ENCODE measurements around the gene COA1. TPM values are rescaled to one million over a fixed set of nuclear protein-coding genes. Genes with fewer than 3 reads are reported as not detected.
"Not testable (repeated sequence)": the region's sequence is repeated elsewhere in the genome, so short reads cannot be mapped to it uniquely, and the experiment has no call there.

Gene COA1
- total RNA-seq: 10 to 100 TPM; 34.0 to 84.2 (median 54.4) TPM

GRCh38 chr7:43729214-43729923, at the start of gene COA1:
Gene COA1, minus strand, starts transcription at chr7:43729523. Its CDS starts 80,909 bp downstream, at chr7:43648614.
- Histone ChIP-seq H3K27ac (peak within 1 kb of the TSS; percentile 76 to 80 (median 78)), H3K27me3 (no peaks in the 10 kb centered on the region), H3K4me3 (peak within 1 kb of the TSS; percentile 63 to 87 (median 76)), H3K4me1 (peaks cover 0 to 22% (median 2%) of the 10 kb centered on the region in 4 donors), H3K9me3 (no peaks in the 10 kb centered on the region), H3K36me3 (no peaks in the 10 kb centered on the region)
- peak; percentile 78 to 92 (median 88) for DNase-seq
- TF ChIP-seq CTCF (IDR thresholded peaks at IDR 0.05) (peak in 3 of 6 experiments; percentile 21 to 36 (median 30)), POLR2A (IDR thresholded peaks at IDR 0.05) (peak in 1 of 2 donors; percentile 26)

GRCh38 chr7:43778293-43779044, 49.1 kb upstream of the COA1 start:
- H3K4me3 ChIP-seq: peak overlapping the region in 1 of 4 donors; percentile 8
- not testable (repeated sequence) for H3K27me3 ChIP-seq, H3K36me3 ChIP-seq, DNase-seq, H3K9me3 ChIP-seq
- H3K27ac ChIP-seq: peak overlapping the region in 1 of 4 donors; percentile 45
- peak in 1 of 6 experiments; percentile 6 for TF ChIP-seq CTCF (IDR thresholded peaks at IDR 0.05)
- H3K4me1 ChIP-seq: peaks cover 0 to 13% (median 0%) of the 10 kb centered on the region in 4 donors

- H3K36me3 ChIP-seq: peaks cover 0 to 19% (median 0%) of the 10 kb centered on the region in 3 donors
- H3K4me3 ChIP-seq, H3K9me3 ChIP-seq, DNase-seq, H3K4me1 ChIP-seq, H3K27ac ChIP-seq, H3K27me3 ChIP-seq: not testable (repeated sequence)
These were observed 45.9 kb upstream of the COA1 start for GRCh38 chr7:43775255-43775654.

GRCh38 chr7:43773268-43773667, 43.9 kb upstream of the COA1 start:
- not testable (repeated sequence) for DNase-seq, H3K4me1 ChIP-seq, H3K27ac ChIP-seq, H3K4me3 ChIP-seq, H3K9me3 ChIP-seq, H3K27me3 ChIP-seq
- peaks cover 0 to 19% (median 0%) of the 10 kb centered on the region in 3 donors for H3K36me3 ChIP-seq

- DNase-seq: no peak
- H3K36me3 ChIP-seq: peaks cover 0 to 19% (median 0%) of the 10 kb centered on the region in 3 donors
- no peak overlapping the region for H3K27ac ChIP-seq
- no peak overlapping the region for H3K4me3 ChIP-seq
- no peaks in the 10 kb centered on the region for H3K4me1 ChIP-seq
- TF ChIP-seq POLR2A (IDR thresholded peaks at IDR 0.05) (no peak), CTCF (IDR thresholded peaks at IDR 0.05) (no peak)
- no peaks in the 10 kb centered on the region for H3K27me3 ChIP-seq
- no peaks in the 10 kb centered on the region for H3K9me3 ChIP-seq
These were observed 42.2 kb upstream of the COA1 start for GRCh38 chr7:43771573-43771972.

- peaks cover 0 to 19% (median 0%) of the 10 kb centered on the region in 3 donors for H3K36me3 ChIP-seq
- no peaks in the 10 kb centered on the region for H3K9me3 ChIP-seq
- no peak overlapping the region for H3K4me3 ChIP-seq
- TF ChIP-seq POLR2A (IDR thresholded peaks at IDR 0.05) (no peak), CTCF (IDR thresholded peaks at IDR 0.05) (no peak)
- H3K4me1 ChIP-seq: no peaks in the 10 kb centered on the region
- H3K27ac ChIP-seq: no peak overlapping the region
- H3K27me3 ChIP-seq: no peaks in the 10 kb centered on the region
- no peak for DNase-seq
These were observed 41.8 kb upstream of the COA1 start for GRCh38 chr7:43771128-43771527.

Measured in Peyer's patch (tissue), 4 donors.